Kidney epithelial cell (primary cell): ENCODE results near the gene HEG1. TPM values are rescaled to one million over a fixed set of nuclear protein-coding genes. Genes with fewer than 3 reads are reported as not detected.

Experiments
- DNase-seq: peaks from one replicate; pipeline ENCODE4 v3.0.0-alpha.2; 2010; ENCODE audit warnings: low read depth
- H3K27me3 ChIP-seq: 2 replicates; pipeline ENCODE4 v1.6.0; 2011; ENCODE audit warnings: low read length; ENCODE audit not compliant: control insufficient read depth, insufficient read depth
- H3K36me3 ChIP-seq: 2 replicates; pipeline ENCODE4 v1.5.1; 2011; ENCODE audit warnings: low read length; ENCODE audit not compliant: control insufficient read depth, insufficient read depth
- H3K4me3 ChIP-seq: 2 replicates; pipeline ENCODE4 v1.5.1; 2011; ENCODE audit warnings: low read depth, mild to moderate bottlenecking, control low read depth, low read length
- total RNA-seq: library from RNA; depleted of rRNA; stranded (reverse); fragments of >200 nt; gene quantifications from 2 replicates; pipeline ENCODE4 v1.2.3, GENCODE V29; 2015
- TF ChIP-seq, protein P1 (sequence below): IDR thresholded peaks from 2 replicates; pipeline ENCODE4 v1.5.1; 2011; ENCODE audit warnings: mild to moderate bottlenecking, moderate library complexity, low read length, control low read depth, inconsistent platforms; ENCODE audit not compliant: insufficient read depth, poor library complexity, severe bottlenecking

The HEG1 gene
- total RNA-seq, 1 donor from 2014 or later = 17.4 TPM

GRCh38 chr3:124984754-124985153 lies 71.0 kb downstream of the HEG1 start:
- no peaks in the 10 kb centered on the region for H3K27me3 ChIP-seq
- TF ChIP-seq, protein P1, sequence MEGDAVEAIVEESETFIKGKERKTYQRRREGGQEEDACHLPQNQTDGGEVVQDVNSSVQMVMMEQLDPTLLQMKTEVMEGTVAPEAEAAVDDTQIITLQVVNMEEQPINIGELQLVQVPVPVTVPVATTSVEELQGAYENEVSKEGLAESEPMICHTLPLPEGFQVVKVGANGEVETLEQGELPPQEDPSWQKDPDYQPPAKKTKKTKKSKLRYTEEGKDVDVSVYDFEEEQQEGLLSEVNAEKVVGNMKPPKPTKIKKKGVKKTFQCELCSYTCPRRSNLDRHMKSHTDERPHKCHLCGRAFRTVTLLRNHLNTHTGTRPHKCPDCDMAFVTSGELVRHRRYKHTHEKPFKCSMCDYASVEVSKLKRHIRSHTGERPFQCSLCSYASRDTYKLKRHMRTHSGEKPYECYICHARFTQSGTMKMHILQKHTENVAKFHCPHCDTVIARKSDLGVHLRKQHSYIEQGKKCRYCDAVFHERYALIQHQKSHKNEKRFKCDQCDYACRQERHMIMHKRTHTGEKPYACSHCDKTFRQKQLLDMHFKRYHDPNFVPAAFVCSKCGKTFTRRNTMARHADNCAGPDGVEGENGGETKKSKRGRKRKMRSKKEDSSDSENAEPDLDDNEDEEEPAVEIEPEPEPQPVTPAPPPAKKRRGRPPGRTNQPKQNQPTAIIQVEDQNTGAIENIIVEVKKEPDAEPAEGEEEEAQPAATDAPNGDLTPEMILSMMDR = no peak
- DNase-seq = no peak

DNA sequence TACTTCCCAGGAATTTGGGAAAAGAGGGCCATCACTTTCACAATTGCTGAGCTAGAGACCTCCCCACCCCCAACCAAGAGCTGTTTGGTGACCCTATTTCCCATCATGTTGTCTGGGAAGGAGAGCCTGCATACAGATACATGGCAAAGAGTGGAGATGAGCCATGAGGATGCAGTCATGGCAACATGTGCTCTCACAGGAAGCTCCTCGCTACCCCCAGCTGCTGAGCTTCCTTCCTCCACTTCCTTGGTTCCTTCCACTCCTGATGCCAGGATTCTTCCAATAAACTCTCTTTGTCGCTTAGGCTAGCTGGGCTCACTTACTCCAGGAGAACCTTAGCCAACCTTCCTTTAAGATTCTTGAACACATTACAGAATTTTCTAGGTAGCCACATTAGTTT lies 72.9 kb downstream of the HEG1 start:
- Histone ChIP-seq H3K4me3 (no peak overlapping the region), H3K27me3 (no peaks in the 10 kb centered on the region), H3K36me3 (no peaks in the 10 kb centered on the region)
- TF ChIP-seq, protein P1 = no peak
- DNase-seq = no peak

More at GRCh38 chr3:124984754-124985153, 71.0 kb downstream of the HEG1 start:
- H3K36me3 ChIP-seq = no peaks in the 10 kb centered on the region
- no peak overlapping the region for H3K4me3 ChIP-seq

DNA sequence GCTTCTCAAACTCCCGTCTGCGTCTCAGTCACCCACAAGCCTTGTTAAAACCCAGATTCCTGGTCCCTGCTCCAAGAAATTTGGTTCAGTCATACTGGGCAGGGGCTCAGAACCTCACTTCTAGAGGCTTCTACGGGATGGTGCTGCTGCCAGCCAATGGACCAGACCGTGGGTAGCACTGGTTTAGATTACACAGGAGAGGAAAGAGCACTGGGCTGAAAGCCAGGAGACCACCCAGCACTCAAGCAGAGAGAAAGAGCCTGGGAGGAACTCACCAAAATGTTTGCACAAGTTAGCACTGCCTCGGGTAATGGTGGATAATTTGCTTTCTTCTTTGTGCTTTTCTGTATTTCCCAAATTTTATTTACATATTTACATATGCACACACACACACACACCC lies 74.3 kb downstream of the HEG1 start:
- TF ChIP-seq, protein P1 = no peak
- no peaks in the 10 kb centered on the region for H3K36me3 ChIP-seq
- no peaks in the 10 kb centered on the region for H3K27me3 ChIP-seq
- no peak overlapping the region for H3K4me3 ChIP-seq
- DNase-seq = no peak

DNA sequence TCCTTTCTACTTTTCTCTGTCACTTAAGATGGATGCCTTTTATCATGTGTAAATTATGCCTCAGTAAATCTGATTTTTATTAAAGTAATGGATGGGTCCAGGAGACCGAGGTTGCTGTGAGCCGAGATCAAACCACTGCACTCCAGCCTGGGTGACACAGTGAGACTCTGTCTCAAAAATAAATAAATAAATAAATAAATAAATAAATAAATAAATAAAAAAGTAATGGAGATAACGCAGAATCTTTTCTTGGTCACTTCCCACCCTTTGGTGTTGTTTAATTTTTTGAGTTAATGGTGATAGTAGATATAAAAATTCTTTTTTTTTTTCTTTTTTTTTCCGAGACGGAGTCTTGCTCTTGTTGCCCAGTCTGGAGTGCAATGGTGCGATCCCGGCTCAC lies 77.2 kb downstream of the HEG1 start:
- TF ChIP-seq, protein P1 = no peak
- no peaks in the 10 kb centered on the region for H3K27me3 ChIP-seq
- no peak overlapping the region for H3K4me3 ChIP-seq
- no peak for DNase-seq
- H3K36me3 ChIP-seq = no peaks in the 10 kb centered on the region

GRCh38 chr3:124976383-124976782 lies 79.4 kb downstream of the HEG1 start:
- Histone ChIP-seq H3K4me3 (no peak overlapping the region), H3K27me3 (no peaks in the 10 kb centered on the region), H3K36me3 (no peaks in the 10 kb centered on the region)
- no peak for DNase-seq
- TF ChIP-seq, protein P1 = no peak

DNA sequence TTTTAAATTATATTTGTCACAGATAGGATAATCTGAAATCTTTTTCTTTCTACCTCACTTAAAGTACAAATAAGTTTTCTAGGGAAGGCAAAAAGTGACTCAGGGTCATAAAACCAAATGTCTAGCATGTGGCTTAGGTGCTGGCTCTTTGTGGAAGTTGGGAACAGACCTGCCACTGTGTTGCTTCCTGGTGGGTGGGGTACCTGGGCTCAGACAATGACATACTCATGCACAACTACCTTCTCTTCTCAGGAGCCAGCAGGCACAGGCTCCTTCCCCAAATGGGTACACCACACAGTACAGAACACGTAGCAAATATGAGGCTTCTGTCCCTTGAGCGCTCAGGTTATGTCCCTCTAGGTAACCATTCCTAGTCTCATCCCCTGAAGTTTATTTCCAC lies 81.1 kb downstream of the HEG1 start:
- no peak for DNase-seq
- H3K36me3 ChIP-seq = no peaks in the 10 kb centered on the region
- H3K27me3 ChIP-seq = no peaks in the 10 kb centered on the region
- H3K4me3 ChIP-seq = no peak overlapping the region
- TF ChIP-seq, protein P1 = no peak
